ENCODE results near the gene TP53I11.

DNA sequence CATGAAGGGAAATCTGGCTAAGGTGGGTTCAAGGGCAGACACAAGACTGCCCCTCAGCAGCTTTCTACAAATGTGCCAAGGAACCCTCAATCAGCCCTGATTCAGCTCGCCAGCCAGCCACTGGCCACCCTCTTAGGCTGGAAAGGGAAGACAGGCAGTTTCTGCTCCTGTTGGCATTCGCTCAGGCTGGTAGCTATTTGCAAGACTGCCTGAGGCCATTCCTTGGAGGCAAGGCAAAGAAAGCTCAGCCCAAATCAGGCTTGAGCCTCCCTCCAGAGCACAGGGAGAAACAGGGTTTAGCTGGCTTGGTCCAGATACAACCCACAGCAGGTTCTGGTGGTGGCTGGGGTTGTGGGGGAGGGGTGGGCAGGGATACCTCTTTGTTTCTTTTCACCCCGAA is 19.2 kb downstream of the TP53I11 start:
- TF ChIP-seq TEAD1 (CRISPR knock-in tag; IDR thresholded peaks at IDR 0.05) (no peak), CTCF (IDR thresholded peaks at IDR 0.05) (no peak), RELA (CRISPR knock-in tag; IDR thresholded peaks at IDR 0.05; ENCODE audit: borderline replicate concordance) (no peak), SP1 (CRISPR knock-in tag; conservative IDR thresholded peaks at IDR 0.05) (no peak), ETV6 (CRISPR knock-in tag; IDR thresholded peaks at IDR 0.05) (no peak), ZNF219 (CRISPR knock-in tag; IDR thresholded peaks at IDR 0.05; ENCODE audit: borderline replicate concordance) (no peak), JUN (CRISPR knock-in tag; IDR thresholded peaks at IDR 0.05) (no peak), ATF3 (CRISPR knock-in tag; conservative IDR thresholded peaks at IDR 0.05) (no peak), NR2C2 (CRISPR knock-in tag; IDR thresholded peaks at IDR 0.05) (no peak), IRF2 (CRISPR knock-in tag; IDR thresholded peaks at IDR 0.05; ENCODE audit: borderline replicate concordance, low read depth) (no peak), USF1 (CRISPR knock-in tag; IDR thresholded peaks at IDR 0.05) (no peak)
- TF ChIP-seq, protein P1, sequence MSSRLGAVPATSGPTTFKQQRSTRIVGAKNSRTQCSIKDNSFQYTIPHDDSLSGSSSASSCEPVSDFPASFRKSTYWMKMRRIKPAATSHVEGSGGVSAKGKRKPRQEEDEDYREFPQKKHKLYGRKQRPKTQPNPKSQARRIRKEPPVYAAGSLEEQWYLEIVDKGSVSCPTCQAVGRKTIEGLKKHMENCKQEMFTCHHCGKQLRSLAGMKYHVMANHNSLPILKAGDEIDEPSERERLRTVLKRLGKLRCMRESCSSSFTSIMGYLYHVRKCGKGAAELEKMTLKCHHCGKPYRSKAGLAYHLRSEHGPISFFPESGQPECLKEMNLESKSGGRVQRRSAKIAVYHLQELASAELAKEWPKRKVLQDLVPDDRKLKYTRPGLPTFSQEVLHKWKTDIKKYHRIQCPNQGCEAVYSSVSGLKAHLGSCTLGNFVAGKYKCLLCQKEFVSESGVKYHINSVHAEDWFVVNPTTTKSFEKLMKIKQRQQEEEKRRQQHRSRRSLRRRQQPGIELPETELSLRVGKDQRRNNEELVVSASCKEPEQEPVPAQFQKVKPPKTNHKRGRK (CRISPR knock-in tag; IDR thresholded peaks at IDR 0.05; ENCODE audit: borderline replicate concordance), result no peak
